ENCODE measurements around the gene PCDHB4.
"Not testable (repeated sequence)": the region's sequence is repeated elsewhere in the genome, so short reads cannot be mapped to it uniquely, and the experiment has no call there.

Gene PCDHB4

GRCh38 chr5:141150224-141150992 is 28.8 kb downstream of the PCDHB4 start:
- DNase-seq (ENCODE audit: low read depth in 2 of 2), result no peak

GRCh38 chr5:141150993-141151325 is 29.3 kb downstream of the PCDHB4 start:
- DNase-seq (ENCODE audit: low read depth in 2 of 2), result no peak

- DNase-seq (ENCODE audit: low read depth in 2 of 2), result not testable (repeated sequence)
Observed at GRCh38 chr5:141151632-141152031, 30.0 kb downstream of the PCDHB4 start.

- DNase-seq (ENCODE audit: low read depth in 2 of 2), result not testable (repeated sequence)
Observed at GRCh38 chr5:141152096-141152495, 30.5 kb downstream of the PCDHB4 start.

- no peak for DNase-seq (ENCODE audit: low read depth in 2 of 2)
Observed at GRCh38 chr5:141155540-141156374, 34.1 kb downstream of the PCDHB4 start.

GRCh38 chr5:141157356-141157755 is 35.7 kb downstream of the PCDHB4 start:
- not testable (repeated sequence) for DNase-seq (ENCODE audit: low read depth in 2 of 2)

- DNase-seq (ENCODE audit: low read depth in 2 of 2), result not testable (repeated sequence)
Observed at GRCh38 chr5:141157901-141158300, 36.3 kb downstream of the PCDHB4 start.

GRCh38 chr5:141172381-141173204 is 51.0 kb downstream of the PCDHB4 start, which contains the start of gene PCDHB7:
Gene PCDHB7, plus strand, starts transcription at chr5:141172644. Its CDS starts 192 bp downstream, at chr5:141172836.
- DNase-seq (ENCODE audit: low read depth in 2 of 2), result no peak

GRCh38 chr5:141174291-141175104 is 52.9 kb downstream of the PCDHB4 start:
- not testable (repeated sequence) for DNase-seq (ENCODE audit: low read depth in 2 of 2)
